GM19099 (cell line): ENCODE measurements around the gene HYDIN.

Experiments
- POLR2A ChIP-seq: IDR thresholded peaks from 3 replicates; pipeline ENCODE4 v1.6.1; 2011; ENCODE audit warnings: low read depth; ENCODE audit not compliant: insufficient read length; ENCODE audit errors: extremely low read depth

The HYDIN gene

GRCh38 chr16:70800311-70800710 lies 430.2 kb downstream of the HYDIN start:
- no peak for TF ChIP-seq POLR2A

GRCh38 chr16:70796301-70796700 lies 434.2 kb downstream of the HYDIN start:
- no peak for TF ChIP-seq POLR2A

- no peak for TF ChIP-seq POLR2A
Observed at GRCh38 chr16:70795296-70795912, 435.1 kb downstream of the HYDIN start.

GRCh38 chr16:70793851-70794502 lies 436.5 kb downstream of the HYDIN start:
- TF ChIP-seq POLR2A: no peak

GRCh38 chr16:70790815-70791214 lies 439.7 kb downstream of the HYDIN start:
- no peak for TF ChIP-seq POLR2A

GRCh38 chr16:70789595-70790447 lies 440.7 kb downstream of the HYDIN start:
- TF ChIP-seq POLR2A: no peak

- no peak for TF ChIP-seq POLR2A
Observed at GRCh38 chr16:70788668-70789594, 441.6 kb downstream of the HYDIN start.

GRCh38 chr16:70786020-70786755 lies 444.3 kb downstream of the HYDIN start:
- no peak for TF ChIP-seq POLR2A

GRCh38 chr16:70784692-70785555 lies 445.6 kb downstream of the HYDIN start:
- TF ChIP-seq POLR2A: no peak

- TF ChIP-seq POLR2A: no peak
Observed at GRCh38 chr16:70782237-70782636, 448.3 kb downstream of the HYDIN start.

GRCh38 chr16:70781800-70782199 lies 448.7 kb downstream of the HYDIN start:
- no peak for TF ChIP-seq POLR2A

GRCh38 chr16:70780546-70780945 lies 450.0 kb downstream of the HYDIN start:
- no peak for TF ChIP-seq POLR2A

GRCh38 chr16:70779361-70779760 lies 451.2 kb downstream of the HYDIN start:
- TF ChIP-seq POLR2A: no peak
